ENCODE results near the gene CEP68. TPM values are rescaled to one million over a fixed set of nuclear protein-coding genes. Genes with fewer than 3 reads are reported as not detected.

CEP68 gene
- total and polyA plus RNA-seq, 7 experiments from 2014 or later = 8.5 to 52.0 (median 25.6) TPM

DNA sequence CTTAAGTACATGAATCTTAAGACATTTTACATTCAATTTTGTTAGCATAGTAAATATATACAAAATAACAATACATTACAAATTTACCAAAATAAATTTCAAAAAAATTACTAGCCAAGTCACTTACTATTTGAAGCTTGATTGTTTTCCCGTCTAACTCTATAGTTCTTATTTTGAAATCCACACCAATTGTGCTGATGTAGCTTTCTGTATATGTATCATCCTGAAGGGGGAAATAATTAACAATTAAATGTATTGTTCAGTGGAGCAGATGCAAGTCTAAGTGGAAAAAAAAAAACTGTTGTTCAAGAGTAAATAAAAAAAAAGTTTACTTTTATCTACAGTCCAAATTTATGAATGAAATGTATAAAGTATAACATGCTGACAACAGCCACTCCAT is 41.6 kb downstream of the CEP68 start:
- DNase-seq (no peak), ATAC-seq (no peak)
- no peaks in the 10 kb centered on the region for H3K4me1 ChIP-seq (ENCODE audit: control insufficient read depth in 2 of 2, insufficient read depth in 2 of 2, low read length in 2 of 2)
- CTCF ChIA-PET = no interaction called here
- H3K27ac ChIP-seq (ENCODE audit: low read depth, low read length) = no peak overlapping the region
- intact Hi-C loops (cut with micrococcal nuclease) = loop anchor here in 1 of 2 donors (5.0 kb wide), 1 partner anchor 34 kb away; the partner anchor contains the start of gene RAB1A
- H3K9me3 ChIP-seq (ENCODE audit: control insufficient read depth in 2 of 3, low read length in 3 of 3) = no peaks in the 10 kb centered on the region
- peaks cover 5 to 57% (median 6%) of the 10 kb centered on the region in 3 experiments for H3K36me3 ChIP-seq (ENCODE audit: control insufficient read depth in 2 of 3, insufficient read depth in 3 of 3, low read length in 3 of 3)
- POLR2A ChIA-PET = no interaction called here
- H3K27me3 ChIP-seq (ENCODE audit: control insufficient read depth in 2 of 2, insufficient read depth in 2 of 2, low read length in 2 of 2) = no peaks in the 10 kb centered on the region
- H3K27me3 Mint-ChIP-seq = no peaks in the 10 kb centered on the region
- peaks cover 8 to 37% (median 33%) of the 10 kb centered on the region in 5 donors for H3K36me3 Mint-ChIP-seq
- peaks cover 0 to 2% (median 0%) of the 10 kb centered on the region in 11 donors for H3K9me3 Mint-ChIP-seq
- H3K4me1 Mint-ChIP-seq = peaks cover 13 to 43% (median 35%) of the 10 kb centered on the region in 7 donors
- no peak overlapping the region for H3K4me3 ChIP-seq (ENCODE audit: low read length)
- H3K27ac Mint-ChIP-seq = peak overlapping the region in 2 of 9 donors; percentile 22 to 36
- no peak overlapping the region for H3K4me3 Mint-ChIP-seq

DNA sequence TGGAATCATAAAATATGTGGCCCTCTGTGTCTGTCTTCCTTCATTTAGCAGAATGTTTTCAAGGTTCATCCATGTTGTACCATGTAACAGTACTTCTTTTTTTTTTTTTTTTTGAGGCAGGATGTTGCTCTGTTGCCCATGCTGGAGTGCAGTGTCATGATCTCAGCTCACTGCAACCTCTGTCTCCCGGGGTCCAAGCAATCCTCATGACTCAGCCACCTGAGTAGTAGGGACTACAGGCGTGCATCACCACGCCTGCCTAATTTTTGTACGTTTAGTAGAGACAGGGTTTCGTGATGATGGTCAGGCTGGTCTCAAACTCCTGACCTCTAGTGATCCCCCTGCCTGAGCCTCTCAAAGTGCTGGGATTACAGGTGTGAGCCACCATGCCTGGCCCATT is 42.5 kb downstream of the CEP68 start:
- peak overlapping the region in 7 of 9 donors; percentile 47 to 80 (median 65) for H3K27ac Mint-ChIP-seq
- intact Hi-C loops (cut with micrococcal nuclease) = loop anchor here in 1 of 2 donors (5.0 kb wide), 1 partner anchor 34 kb away; the partner anchor contains the start of gene RAB1A

DNA sequence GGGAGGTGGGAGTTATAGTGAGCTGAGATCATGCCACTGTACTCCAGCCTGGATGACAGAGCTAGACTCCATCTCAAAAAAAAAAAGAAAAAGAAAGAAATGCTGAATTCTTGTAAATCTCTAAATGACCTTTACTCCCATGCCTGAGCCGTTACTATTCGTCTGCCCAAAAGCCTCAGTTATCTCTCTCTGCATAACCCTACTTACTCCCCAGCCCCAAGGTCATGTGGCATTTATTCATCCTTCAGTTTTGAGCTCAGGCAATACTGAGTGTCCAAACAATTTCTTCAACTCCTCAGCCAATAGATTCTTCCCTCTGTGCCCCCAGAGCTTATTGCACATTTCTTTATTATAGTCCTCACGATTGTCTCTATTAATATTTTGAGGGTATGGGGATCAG is 44.9 kb downstream of the CEP68 start:
- Mint-ChIP-seq H3K4me3 (no peak overlapping the region), H3K36me3 (peaks cover 0 to 36% (median 24%) of the 10 kb centered on the region in 5 donors), H3K4me1 (peaks cover 17 to 53% (median 43%) of the 10 kb centered on the region in 7 donors), H3K9me3 (no peaks in the 10 kb centered on the region), H3K27ac (peak overlapping the region in 2 of 9 donors; percentile 17 to 22), H3K27me3 (no peaks in the 10 kb centered on the region)
- Histone ChIP-seq H3K9me3 (ENCODE audit: control insufficient read depth in 2 of 3, low read length in 3 of 3) (no peaks in the 10 kb centered on the region), H3K27me3 (ENCODE audit: control insufficient read depth in 2 of 2, insufficient read depth in 2 of 2, low read length in 2 of 2) (no peaks in the 10 kb centered on the region), H3K4me1 (ENCODE audit: control insufficient read depth in 2 of 2, insufficient read depth in 2 of 2, low read length in 2 of 2) (no peaks in the 10 kb centered on the region), H3K36me3 (ENCODE audit: control insufficient read depth in 2 of 3, insufficient read depth in 3 of 3, low read length in 3 of 3) (peaks cover 5 to 40% (median 6%) of the 10 kb centered on the region in 3 experiments), H3K4me3 (ENCODE audit: low read length) (no peak overlapping the region), H3K27ac (ENCODE audit: low read depth, low read length) (no peak overlapping the region)
- ChIA-PET CTCF (no interaction called here), POLR2A (no interaction called here)
- ATAC-seq (no peak), DNase-seq (no peak)
- intact Hi-C loops (cut with micrococcal nuclease) = no loop called here

More for the DNA sequence above, 42.5 kb downstream of the CEP68 start:
- CTCF ChIA-PET = no interaction called here
- Mint-ChIP-seq H3K4me1 (peaks cover 8 to 41% (median 30%) of the 10 kb centered on the region in 7 donors), H3K4me3 (peak overlapping the region in 1 of 10 donors; percentile 2), H3K36me3 (peaks cover 3 to 32% (median 28%) of the 10 kb centered on the region in 5 donors), H3K9me3 (peaks cover 0 to 2% (median 0%) of the 10 kb centered on the region in 11 donors), H3K27me3 (no peaks in the 10 kb centered on the region)
- no peak overlapping the region for H3K27ac ChIP-seq (ENCODE audit: low read depth, low read length)
- no peaks in the 10 kb centered on the region for H3K9me3 ChIP-seq (ENCODE audit: control insufficient read depth in 2 of 3, low read length in 3 of 3)
- H3K4me3 ChIP-seq (ENCODE audit: low read length) = no peak overlapping the region
- DNase-seq (no peak), ATAC-seq (no peak)
- H3K36me3 ChIP-seq (ENCODE audit: control insufficient read depth in 2 of 3, insufficient read depth in 3 of 3, low read length in 3 of 3) = peaks cover 5 to 55% (median 6%) of the 10 kb centered on the region in 3 experiments
- POLR2A ChIA-PET = no interaction called here
- no peaks in the 10 kb centered on the region for H3K27me3 ChIP-seq (ENCODE audit: control insufficient read depth in 2 of 2, insufficient read depth in 2 of 2, low read length in 2 of 2)
- no peaks in the 10 kb centered on the region for H3K4me1 ChIP-seq (ENCODE audit: control insufficient read depth in 2 of 2, insufficient read depth in 2 of 2, low read length in 2 of 2)

DNA sequence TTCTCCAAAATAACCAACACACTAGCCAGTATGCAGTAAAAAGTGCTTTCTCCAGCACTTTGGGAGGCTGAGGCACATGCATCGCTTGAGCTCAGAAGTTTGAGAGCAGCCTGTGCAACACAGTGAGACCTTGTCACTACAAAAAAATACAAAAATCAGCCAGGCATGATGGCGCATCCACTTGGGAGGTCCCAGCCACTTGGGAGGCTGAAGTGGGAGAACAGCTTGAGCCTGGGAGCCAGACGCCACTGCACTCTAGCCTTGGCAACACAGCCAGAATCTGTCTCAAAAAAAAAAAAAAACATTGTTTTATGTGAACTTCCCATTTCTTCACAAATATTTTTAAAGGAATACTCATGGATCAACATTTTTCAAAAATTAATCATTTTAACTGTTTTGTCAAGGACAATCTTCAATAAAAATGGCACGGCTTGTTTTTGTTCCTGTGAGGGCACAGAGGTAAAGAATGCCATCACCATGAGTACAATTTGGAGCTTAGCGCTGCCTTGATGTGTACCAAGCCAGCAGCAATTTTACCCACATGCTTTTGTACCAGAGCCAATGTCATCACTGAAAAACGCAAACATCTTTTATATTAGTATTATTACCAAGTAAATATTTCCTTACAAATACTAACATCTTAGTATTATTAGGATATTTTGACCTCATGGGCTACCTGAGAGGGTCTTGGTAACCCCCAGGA is 46.9 kb downstream of the CEP68 start:
- H3K9me3 Mint-ChIP-seq = no peaks in the 10 kb centered on the region
- Histone ChIP-seq H3K4me1 (ENCODE audit: control insufficient read depth in 2 of 2, insufficient read depth in 2 of 2, low read length in 2 of 2) (no peaks in the 10 kb centered on the region), H3K36me3 (ENCODE audit: control insufficient read depth in 2 of 3, insufficient read depth in 3 of 3, low read length in 3 of 3) (peaks cover 4 to 37% (median 5%) of the 10 kb centered on the region in 3 experiments), H3K4me3 (ENCODE audit: low read length) (no peak overlapping the region), H3K27me3 (ENCODE audit: control insufficient read depth in 2 of 2, insufficient read depth in 2 of 2, low read length in 2 of 2) (no peaks in the 10 kb centered on the region), H3K9me3 (ENCODE audit: control insufficient read depth in 2 of 3, low read length in 3 of 3) (no peaks in the 10 kb centered on the region), H3K27ac (ENCODE audit: low read depth, low read length) (no peak overlapping the region)
- DNase-seq = no peak
- intact Hi-C loops (cut with micrococcal nuclease) = no loop called here
- H3K36me3 Mint-ChIP-seq = peaks cover 0 to 31% (median 11%) of the 10 kb centered on the region in 5 donors
- no peaks in the 10 kb centered on the region for H3K27me3 Mint-ChIP-seq
- no peak for ATAC-seq
- CTCF ChIA-PET = no interaction called here
- no peak overlapping the region for H3K4me3 Mint-ChIP-seq
- POLR2A ChIA-PET = no interaction called here
- peaks cover 16 to 47% (median 38%) of the 10 kb centered on the region in 7 donors for H3K4me1 Mint-ChIP-seq
- H3K27ac Mint-ChIP-seq = peak overlapping the region in 1 of 9 donors; percentile 33

DNA sequence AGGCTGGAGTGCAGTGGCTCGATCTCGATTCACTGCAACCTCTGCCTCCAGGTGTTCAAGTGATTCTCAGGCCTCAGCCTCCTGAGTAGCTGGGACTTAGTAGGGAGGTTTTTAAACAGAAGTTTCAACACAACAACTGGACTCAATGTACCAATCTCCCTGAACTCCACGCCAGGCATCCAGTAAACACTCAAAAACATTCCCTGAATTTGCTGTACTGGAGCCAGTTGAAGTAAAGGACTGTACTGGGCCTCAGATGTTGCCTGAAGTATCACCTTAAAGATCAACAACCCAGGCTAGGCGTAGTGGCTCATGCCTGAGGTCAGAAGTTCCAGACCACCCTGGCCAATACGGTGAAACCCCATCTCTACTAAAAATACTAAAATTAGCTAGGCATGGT is 51.3 kb downstream of the CEP68 start:
- peaks cover 0 to 22% (median 9%) of the 10 kb centered on the region in 5 donors for H3K36me3 Mint-ChIP-seq
- peak overlapping the region in 6 of 9 donors; percentile 20 to 74 (median 28) for H3K27ac Mint-ChIP-seq
- POLR2A ChIA-PET = no interaction called here
- no peak for DNase-seq
- H3K27me3 ChIP-seq (ENCODE audit: control insufficient read depth in 2 of 2, insufficient read depth in 2 of 2, low read length in 2 of 2) = no peaks in the 10 kb centered on the region
- no peak overlapping the region for H3K4me3 ChIP-seq (ENCODE audit: low read length)
- peaks cover 12 to 66% (median 48%) of the 10 kb centered on the region in 7 donors for H3K4me1 Mint-ChIP-seq
- no peak for ATAC-seq
- H3K9me3 Mint-ChIP-seq = no peaks in the 10 kb centered on the region
- CTCF ChIA-PET = no interaction called here
- H3K27ac ChIP-seq (ENCODE audit: low read depth, low read length) = no peak overlapping the region
- H3K27me3 Mint-ChIP-seq = no peaks in the 10 kb centered on the region
- H3K36me3 ChIP-seq (ENCODE audit: control insufficient read depth in 2 of 3, insufficient read depth in 3 of 3, low read length in 3 of 3) = peaks cover 0 to 29% (median 0%) of the 10 kb centered on the region in 3 experiments
- no peaks in the 10 kb centered on the region for H3K9me3 ChIP-seq (ENCODE audit: control insufficient read depth in 2 of 3, low read length in 3 of 3)
- intact Hi-C loops (cut with micrococcal nuclease) = no loop called here
- no peaks in the 10 kb centered on the region for H3K4me1 ChIP-seq (ENCODE audit: control insufficient read depth in 2 of 2, insufficient read depth in 2 of 2, low read length in 2 of 2)
- H3K4me3 Mint-ChIP-seq = no peak overlapping the region

DNA sequence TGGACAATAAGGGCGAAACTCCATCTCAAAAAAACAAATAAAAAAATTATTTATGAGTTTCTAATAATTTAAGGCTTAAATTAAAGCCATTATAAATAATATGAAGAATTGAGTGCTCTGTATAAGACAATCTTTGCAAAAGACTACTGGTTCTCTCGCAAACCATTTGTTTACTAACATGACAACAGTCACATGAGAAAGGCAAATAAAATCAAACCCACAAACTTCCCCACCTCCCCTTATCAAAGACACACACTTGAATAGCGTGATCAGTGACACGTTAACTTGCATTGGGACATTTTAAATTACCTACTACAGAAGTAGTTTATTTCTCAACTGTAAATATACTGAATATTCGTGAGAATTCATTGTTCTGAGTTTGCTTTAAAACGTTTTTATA is 52.6 kb downstream of the CEP68 start:
- peaks cover 0 to 3% of the 10 kb centered on the region in 2 donors for H3K4me1 ChIP-seq (ENCODE audit: control insufficient read depth in 2 of 2, insufficient read depth in 2 of 2, low read length in 2 of 2)
- H3K4me1 Mint-ChIP-seq = peaks cover 17 to 73% (median 58%) of the 10 kb centered on the region in 7 donors
- H3K27ac Mint-ChIP-seq = peak overlapping the region in 2 of 9 donors; percentile 9 to 41
- peaks cover 0 to 21% (median 0%) of the 10 kb centered on the region in 3 experiments for H3K36me3 ChIP-seq (ENCODE audit: control insufficient read depth in 2 of 3, insufficient read depth in 3 of 3, low read length in 3 of 3)
- H3K4me3 ChIP-seq (ENCODE audit: low read length) = no peak overlapping the region
- POLR2A ChIA-PET = no interaction called here
- H3K9me3 ChIP-seq (ENCODE audit: control insufficient read depth in 2 of 3, low read length in 3 of 3) = no peaks in the 10 kb centered on the region
- H3K27me3 ChIP-seq (ENCODE audit: control insufficient read depth in 2 of 2, insufficient read depth in 2 of 2, low read length in 2 of 2) = no peaks in the 10 kb centered on the region
- no peak overlapping the region for H3K27ac ChIP-seq (ENCODE audit: low read depth, low read length)
- intact Hi-C loops (cut with micrococcal nuclease) = no loop called here
- H3K4me3 Mint-ChIP-seq = no peak overlapping the region
- peaks cover 0 to 22% (median 9%) of the 10 kb centered on the region in 5 donors for H3K36me3 Mint-ChIP-seq
- no peak for ATAC-seq
- H3K9me3 Mint-ChIP-seq = no peaks in the 10 kb centered on the region
- DNase-seq = no peak
- CTCF ChIA-PET = no interaction called here
- H3K27me3 Mint-ChIP-seq = no peaks in the 10 kb centered on the region
